GM23338 (cell line): ENCODE data around the gene DHX34. TPM values are rescaled to one million over a fixed set of nuclear protein-coding genes. Genes with fewer than 3 reads are reported as not detected.

Experiments
- ATAC-seq: fragments of 200-7000 bp; cut with Tn5 transposase; 3 replicates; pipeline ENCODE4 v1.9.1; 2020
- DNase-seq: peaks from one replicate; pipeline ENCODE4 v3.0.0-alpha.2; 2015; ENCODE audit warnings: low spot score
- H2AFZ ChIP-seq: fragments of 200-600 bp; sonication (generic); 2 replicates; pipeline ENCODE4 v1.8.0; 2016; ENCODE audit warnings: antibody characterized with exemption, mild to moderate bottlenecking, moderate library complexity
- H3F3A ChIP-seq: fragments of 200-600 bp; sonication (generic); replicated peaks from 2 replicates; pipeline ENCODE4 v1.8.0; 2017; ENCODE audit warnings: antibody characterized with exemption, mixed run types, low read depth
- H3K27ac ChIP-seq: fragments of 200-600 bp; sonication (generic); 2 replicates; pipeline ENCODE4 v1.6.1; 2016; ENCODE audit warnings: low read depth
- H3K27me3 ChIP-seq: fragments of 200-600 bp; sonication (generic); 2 replicates; pipeline ENCODE4 v1.8.0; 2016; ENCODE audit warnings: mild to moderate bottlenecking, mixed run types, moderate library complexity; ENCODE audit not compliant: insufficient read depth
- H3K36me3 ChIP-seq: fragments of 200-600 bp; sonication (generic); 2 replicates; pipeline ENCODE4 v1.8.0; 2016; ENCODE audit warnings: mild to moderate bottlenecking; ENCODE audit not compliant: insufficient read depth
- H3K4me1 ChIP-seq: fragments of 200-600 bp; sonication (generic); 2 replicates; pipeline ENCODE4 v1.8.0; 2016; ENCODE audit warnings: mild to moderate bottlenecking, moderate library complexity; ENCODE audit not compliant: insufficient read depth
- H3K4me2 ChIP-seq: fragments of 200-600 bp; sonication (generic); 2 replicates; pipeline ENCODE4 v1.7.1; 2017; ENCODE audit warnings: mixed run types
- H3K4me3 ChIP-seq: fragments of 200-600 bp; sonication (generic); 2 replicates; pipeline ENCODE4 v1.6.1; 2016; ENCODE audit warnings: mixed run types
- H3K79me2 ChIP-seq: fragments of 200-600 bp; sonication (generic); replicated peaks from 2 replicates; pipeline ENCODE4 v1.8.0; 2017; ENCODE audit warnings: mild to moderate bottlenecking; ENCODE audit not compliant: insufficient read depth
- H3K9me2 ChIP-seq: fragments of 200-600 bp; sonication (generic); 2 replicates; pipeline ENCODE4 v1.8.0; 2017; ENCODE audit not compliant: insufficient read depth
- H4K20me1 ChIP-seq: fragments of 200-600 bp; sonication (generic); replicated peaks from 2 replicates; pipeline ENCODE4 v1.8.0; 2017; ENCODE audit warnings: mild to moderate bottlenecking; ENCODE audit not compliant: insufficient read depth
- H3K27ac Mint-ChIP-seq: 2 replicates; pipeline ENCODE4 v1.8.0; 2020; ENCODE audit warnings: inconsistent platforms, mild to moderate bottlenecking, moderate library complexity, mixed read lengths
- H3K27me3 Mint-ChIP-seq: 3 replicates; pipeline ENCODE4 v1.8.0; 2022; ENCODE audit warnings: low read depth, mild to moderate bottlenecking, moderate library complexity, mixed read lengths, inconsistent platforms; ENCODE audit not compliant: insufficient read depth, poor library complexity
- H3K36me3 Mint-ChIP-seq: 3 replicates; pipeline ENCODE4 v1.8.0; 2021; ENCODE audit warnings: low read depth, mild to moderate bottlenecking, inconsistent platforms, moderate library complexity, mixed read lengths
- H3K4me1 Mint-ChIP-seq: 3 replicates; pipeline ENCODE4 v1.8.0; 2020; ENCODE audit warnings: mild to moderate bottlenecking, inconsistent platforms, mixed read lengths
- H3K4me3 Mint-ChIP-seq: 3 replicates; pipeline ENCODE4 v1.8.0; 2021; ENCODE audit warnings: moderate library complexity, mild to moderate bottlenecking, inconsistent platforms, mixed read lengths
- H3K9me3 Mint-ChIP-seq: 3 replicates; pipeline ENCODE4 v1.8.0; 2020; ENCODE audit warnings: moderate library complexity, mild to moderate bottlenecking, inconsistent platforms, mixed read lengths
- CREB1 ChIP-seq: fragments of 250-450 bp; sonication (Bioruptor Pico); IDR thresholded peaks from 2 replicates; pipeline ENCODE4 v1.5.0; 2020; ENCODE audit warnings: low read depth, mild to moderate bottlenecking, moderate library complexity
- EZH2 ChIP-seq: fragments of 200-600 bp; sonication (generic); IDR thresholded peaks from one replicate; pipeline ENCODE4 v1.8.0; 2017; ENCODE audit warnings: antibody characterized with exemption, mild to moderate bottlenecking, low read depth; ENCODE audit not compliant: unreplicated experiment
- EZH2phosphoT487 ChIP-seq: fragments of 200-600 bp; sonication (generic); IDR thresholded peaks from one replicate; pipeline ENCODE4 v1.8.1; 2018; ENCODE audit warnings: antibody characterized with exemption; ENCODE audit not compliant: unreplicated experiment
- JUNB ChIP-seq: IDR thresholded peaks from one replicate; pipeline ENCODE4 v1.6.1; 2016; ENCODE audit warnings: antibody characterized with exemption; ENCODE audit not compliant: unreplicated experiment
- NANOG ChIP-seq: IDR thresholded peaks from 2 replicates; pipeline ENCODE4 v1.6.1; 2016; ENCODE audit warnings: antibody characterized with exemption, borderline replicate concordance
- POLR2AphosphoS5 ChIP-seq: IDR thresholded peaks from 2 replicates; pipeline ENCODE4 v1.6.1; 2016; ENCODE audit warnings: antibody characterized with exemption, low read depth
- STAT1 ChIP-seq: IDR thresholded peaks from one replicate; pipeline ENCODE4 v1.6.1; 2016; ENCODE audit warnings: antibody characterized with exemption; ENCODE audit not compliant: unreplicated experiment
- ZNF114 ChIP-seq: fragments of 250-450 bp; sonication (Bioruptor Pico); IDR thresholded peaks from 2 replicates; pipeline ENCODE4 v1.5.0; 2020; ENCODE audit warnings: mild to moderate bottlenecking, moderate library complexity
- ZNF331 ChIP-seq: fragments of 250-450 bp; sonication (Bioruptor Pico); IDR thresholded peaks from 2 replicates; pipeline ENCODE4 v1.5.0; 2020; ENCODE audit warnings: low read depth, mild to moderate bottlenecking, moderate library complexity
- polyA plus RNA-seq: library from polyadenylated mRNA; unstranded; fragments of >200 nt; fragmentation: Nextera tagmentation; extraction: Ambion mirVana; gene quantifications from 2 replicates; pipeline ENCODE4 v1.2.1, GENCODE V29; 2016
- total RNA-seq: library from RNA; depleted of rRNA; stranded (reverse); fragments of >200 nt; shearing (Covaris generic); gene quantifications from 2 replicates; pipeline ENCODE4 v1.2.3, GENCODE V29; 2014
- TF ChIP-seq, protein P1 (sequence below): fragments of 250-450 bp; sonication (Bioruptor Pico); IDR thresholded peaks from 2 replicates; pipeline ENCODE4 v1.5.0; 2020; ENCODE audit warnings: mild to moderate bottlenecking, moderate library complexity
- TF ChIP-seq, protein P2 (sequence below), 2 experiments: fragments of 200-600 bp in 1 of 2; sonication (generic) in 1 of 2; conservative IDR thresholded peaks; 2 replicates each; pipeline versions ENCODE4 v1.5.1 to v1.6.1; 2016 to 2017; ENCODE audit warnings: antibody characterized with exemption in 2 of 2, low read depth in 2 of 2, mild to moderate bottlenecking in 2 of 2, moderate library complexity in 1 of 2
- TF ChIP-seq, protein P3 (sequence below): IDR thresholded peaks from 2 replicates; pipeline ENCODE4 v1.6.1; 2016; ENCODE audit warnings: antibody characterized with exemption
- TF ChIP-seq, protein P4 (sequence below): IDR thresholded peaks from one replicate; pipeline ENCODE4 v1.6.1; 2018; ENCODE audit warnings: antibody characterized with exemption; ENCODE audit not compliant: unreplicated experiment

Gene DHX34
- total and polyA plus RNA-seq, 2 experiments from 2014 or later, result 16.3 to 50.1 TPM

DNA sequence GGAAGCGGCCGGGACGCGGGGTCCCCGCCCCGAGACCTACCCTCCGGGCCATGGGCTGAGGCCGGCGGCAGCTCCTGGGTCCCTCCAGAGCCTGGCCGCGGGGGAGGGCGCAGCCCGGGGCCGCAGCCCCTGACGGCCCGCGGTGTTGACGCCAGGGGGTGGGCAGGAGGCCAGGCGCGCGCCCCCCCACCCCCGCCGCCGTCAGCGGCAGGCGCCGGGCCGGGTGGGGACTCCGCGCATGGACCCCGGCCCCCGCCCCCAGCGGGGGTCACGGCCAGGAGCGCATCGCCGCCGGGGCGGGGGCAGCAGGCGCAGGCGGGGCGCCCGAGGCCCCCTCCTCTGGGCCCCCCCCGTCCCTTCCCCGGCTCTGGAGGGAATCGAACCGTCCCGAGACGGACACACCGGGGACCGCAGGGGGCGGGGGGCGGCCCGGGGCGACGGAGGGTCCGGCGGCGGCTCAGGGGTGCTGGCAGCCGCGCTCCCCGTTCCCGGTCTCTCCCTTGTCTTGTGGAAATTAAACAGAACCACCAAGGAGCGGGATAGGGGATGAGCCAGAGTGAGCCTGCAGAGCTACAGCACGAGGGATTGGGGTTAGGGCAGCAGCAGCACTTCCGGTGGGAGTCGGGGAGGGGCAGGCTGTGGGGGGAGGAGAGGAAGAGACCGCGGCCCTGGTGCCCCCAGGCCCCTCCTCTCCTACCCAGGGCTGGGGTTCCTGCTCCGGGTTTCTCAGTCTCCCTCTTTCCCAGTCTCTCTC lies 70.1 kb downstream of the DHX34 start, which contains the start of gene MEIS3:
TSS of gene MEIS3 (minus strand) at position 498 of the 754 bp plus-strand sequence. CDS start at position 52, 446 bp downstream.
- H3K36me3 Mint-ChIP-seq, result peaks cover 8% of the 10 kb centered on the region
- H3K4me3 ChIP-seq, result peak within 1 kb of the TSS; percentile 91

More for the DNA sequence above, 70.1 kb downstream of the DHX34 start, which contains the start of gene MEIS3:
- H3K27ac Mint-ChIP-seq, result no peak within 1 kb of the TSS
- H3F3A ChIP-seq, result peaks cover 17% of the 10 kb centered on the region
- H3K4me3 Mint-ChIP-seq, result peak within 1 kb of the TSS; percentile 71
- H3K27ac ChIP-seq, result no peak within 1 kb of the TSS
- no peak for TF ChIP-seq EZH2phosphoT487
- TF ChIP-seq, protein P1, sequence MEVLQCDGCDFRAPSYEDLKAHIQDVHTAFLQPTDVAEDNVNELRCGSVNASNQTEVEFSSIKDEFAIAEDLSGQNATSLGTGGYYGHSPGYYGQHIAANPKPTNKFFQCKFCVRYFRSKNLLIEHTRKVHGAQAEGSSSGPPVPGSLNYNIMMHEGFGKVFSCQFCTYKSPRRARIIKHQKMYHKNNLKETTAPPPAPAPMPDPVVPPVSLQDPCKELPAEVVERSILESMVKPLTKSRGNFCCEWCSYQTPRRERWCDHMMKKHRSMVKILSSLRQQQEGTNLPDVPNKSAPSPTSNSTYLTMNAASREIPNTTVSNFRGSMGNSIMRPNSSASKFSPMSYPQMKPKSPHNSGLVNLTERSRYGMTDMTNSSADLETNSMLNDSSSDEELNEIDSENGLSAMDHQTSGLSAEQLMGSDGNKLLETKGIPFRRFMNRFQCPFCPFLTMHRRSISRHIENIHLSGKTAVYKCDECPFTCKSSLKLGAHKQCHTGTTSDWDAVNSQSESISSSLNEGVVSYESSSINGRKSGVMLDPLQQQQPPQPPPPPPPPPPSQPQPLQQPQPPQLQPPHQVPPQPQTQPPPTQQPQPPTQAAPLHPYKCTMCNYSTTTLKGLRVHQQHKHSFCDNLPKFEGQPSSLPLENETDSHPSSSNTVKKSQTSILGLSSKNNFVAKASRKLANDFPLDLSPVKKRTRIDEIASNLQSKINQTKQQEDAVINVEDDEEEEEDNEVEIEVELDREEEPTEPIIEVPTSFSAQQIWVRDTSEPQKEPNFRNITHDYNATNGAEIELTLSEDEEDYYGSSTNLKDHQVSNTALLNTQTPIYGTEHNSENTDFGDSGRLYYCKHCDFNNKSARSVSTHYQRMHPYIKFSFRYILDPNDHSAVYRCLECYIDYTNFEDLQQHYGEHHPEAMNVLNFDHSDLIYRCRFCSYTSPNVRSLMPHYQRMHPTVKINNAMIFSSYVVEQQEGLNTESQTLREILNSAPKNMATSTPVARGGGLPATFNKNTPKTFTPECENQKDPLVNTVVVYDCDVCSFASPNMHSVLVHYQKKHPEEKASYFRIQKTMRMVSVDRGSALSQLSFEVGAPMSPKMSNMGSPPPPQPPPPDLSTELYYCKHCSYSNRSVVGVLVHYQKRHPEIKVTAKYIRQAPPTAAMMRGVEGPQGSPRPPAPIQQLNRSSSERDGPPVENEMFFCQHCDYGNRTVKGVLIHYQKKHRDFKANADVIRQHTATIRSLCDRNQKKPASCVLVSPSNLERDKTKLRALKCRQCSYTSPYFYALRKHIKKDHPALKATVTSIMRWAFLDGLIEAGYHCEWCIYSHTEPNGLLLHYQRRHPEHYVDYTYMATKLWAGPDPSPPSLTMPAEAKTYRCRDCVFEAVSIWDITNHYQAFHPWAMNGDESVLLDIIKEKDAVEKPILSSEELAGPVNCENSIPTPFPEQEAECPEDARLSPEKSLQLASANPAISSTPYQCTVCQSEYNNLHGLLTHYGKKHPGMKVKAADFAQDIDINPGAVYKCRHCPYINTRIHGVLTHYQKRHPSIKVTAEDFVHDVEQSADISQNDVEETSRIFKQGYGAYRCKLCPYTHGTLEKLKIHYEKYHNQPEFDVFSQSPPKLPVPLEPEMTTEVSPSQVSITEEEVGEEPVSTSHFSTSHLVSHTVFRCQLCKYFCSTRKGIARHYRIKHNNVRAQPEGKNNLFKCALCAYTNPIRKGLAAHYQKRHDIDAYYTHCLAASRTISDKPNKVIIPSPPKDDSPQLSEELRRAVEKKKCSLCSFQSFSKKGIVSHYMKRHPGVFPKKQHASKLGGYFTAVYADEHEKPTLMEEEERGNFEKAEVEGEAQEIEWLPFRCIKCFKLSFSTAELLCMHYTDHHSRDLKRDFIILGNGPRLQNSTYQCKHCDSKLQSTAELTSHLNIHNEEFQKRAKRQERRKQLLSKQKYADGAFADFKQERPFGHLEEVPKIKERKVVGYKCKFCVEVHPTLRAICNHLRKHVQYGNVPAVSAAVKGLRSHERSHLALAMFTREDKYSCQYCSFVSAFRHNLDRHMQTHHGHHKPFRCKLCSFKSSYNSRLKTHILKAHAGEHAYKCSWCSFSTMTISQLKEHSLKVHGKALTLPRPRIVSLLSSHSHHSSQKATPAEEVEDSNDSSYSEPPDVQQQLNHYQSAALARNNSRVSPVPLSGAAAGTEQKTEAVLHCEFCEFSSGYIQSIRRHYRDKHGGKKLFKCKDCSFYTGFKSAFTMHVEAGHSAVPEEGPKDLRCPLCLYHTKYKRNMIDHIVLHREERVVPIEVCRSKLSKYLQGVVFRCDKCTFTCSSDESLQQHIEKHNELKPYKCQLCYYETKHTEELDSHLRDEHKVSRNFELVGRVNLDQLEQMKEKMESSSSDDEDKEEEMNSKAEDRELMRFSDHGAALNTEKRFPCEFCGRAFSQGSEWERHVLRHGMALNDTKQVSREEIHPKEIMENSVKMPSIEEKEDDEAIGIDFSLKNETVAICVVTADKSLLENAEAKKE (CRISPR knock-in tag), result no peak
- TF ChIP-seq CREB1 (CRISPR knock-in tag), result no peak
- no peak for TF ChIP-seq NANOG
- TF ChIP-seq ZNF331 (CRISPR knock-in tag), result no peak
- TF ChIP-seq JUNB, result no peak
- TF ChIP-seq, protein P2, sequence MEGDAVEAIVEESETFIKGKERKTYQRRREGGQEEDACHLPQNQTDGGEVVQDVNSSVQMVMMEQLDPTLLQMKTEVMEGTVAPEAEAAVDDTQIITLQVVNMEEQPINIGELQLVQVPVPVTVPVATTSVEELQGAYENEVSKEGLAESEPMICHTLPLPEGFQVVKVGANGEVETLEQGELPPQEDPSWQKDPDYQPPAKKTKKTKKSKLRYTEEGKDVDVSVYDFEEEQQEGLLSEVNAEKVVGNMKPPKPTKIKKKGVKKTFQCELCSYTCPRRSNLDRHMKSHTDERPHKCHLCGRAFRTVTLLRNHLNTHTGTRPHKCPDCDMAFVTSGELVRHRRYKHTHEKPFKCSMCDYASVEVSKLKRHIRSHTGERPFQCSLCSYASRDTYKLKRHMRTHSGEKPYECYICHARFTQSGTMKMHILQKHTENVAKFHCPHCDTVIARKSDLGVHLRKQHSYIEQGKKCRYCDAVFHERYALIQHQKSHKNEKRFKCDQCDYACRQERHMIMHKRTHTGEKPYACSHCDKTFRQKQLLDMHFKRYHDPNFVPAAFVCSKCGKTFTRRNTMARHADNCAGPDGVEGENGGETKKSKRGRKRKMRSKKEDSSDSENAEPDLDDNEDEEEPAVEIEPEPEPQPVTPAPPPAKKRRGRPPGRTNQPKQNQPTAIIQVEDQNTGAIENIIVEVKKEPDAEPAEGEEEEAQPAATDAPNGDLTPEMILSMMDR (conservative IDR thresholded peaks at IDR 0.05; ENCODE audit: low read depth in 2 of 2), result no peak
- TF ChIP-seq STAT1, result no peak
- no peak for TF ChIP-seq POLR2AphosphoS5
- TF ChIP-seq EZH2, result no peak
- TF ChIP-seq, protein P3, sequence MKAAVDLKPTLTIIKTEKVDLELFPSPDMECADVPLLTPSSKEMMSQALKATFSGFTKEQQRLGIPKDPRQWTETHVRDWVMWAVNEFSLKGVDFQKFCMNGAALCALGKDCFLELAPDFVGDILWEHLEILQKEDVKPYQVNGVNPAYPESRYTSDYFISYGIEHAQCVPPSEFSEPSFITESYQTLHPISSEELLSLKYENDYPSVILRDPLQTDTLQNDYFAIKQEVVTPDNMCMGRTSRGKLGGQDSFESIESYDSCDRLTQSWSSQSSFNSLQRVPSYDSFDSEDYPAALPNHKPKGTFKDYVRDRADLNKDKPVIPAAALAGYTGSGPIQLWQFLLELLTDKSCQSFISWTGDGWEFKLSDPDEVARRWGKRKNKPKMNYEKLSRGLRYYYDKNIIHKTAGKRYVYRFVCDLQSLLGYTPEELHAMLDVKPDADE, result no peak
- TF ChIP-seq ZNF114 (CRISPR knock-in tag), result no peak
- TF ChIP-seq, protein P4, sequence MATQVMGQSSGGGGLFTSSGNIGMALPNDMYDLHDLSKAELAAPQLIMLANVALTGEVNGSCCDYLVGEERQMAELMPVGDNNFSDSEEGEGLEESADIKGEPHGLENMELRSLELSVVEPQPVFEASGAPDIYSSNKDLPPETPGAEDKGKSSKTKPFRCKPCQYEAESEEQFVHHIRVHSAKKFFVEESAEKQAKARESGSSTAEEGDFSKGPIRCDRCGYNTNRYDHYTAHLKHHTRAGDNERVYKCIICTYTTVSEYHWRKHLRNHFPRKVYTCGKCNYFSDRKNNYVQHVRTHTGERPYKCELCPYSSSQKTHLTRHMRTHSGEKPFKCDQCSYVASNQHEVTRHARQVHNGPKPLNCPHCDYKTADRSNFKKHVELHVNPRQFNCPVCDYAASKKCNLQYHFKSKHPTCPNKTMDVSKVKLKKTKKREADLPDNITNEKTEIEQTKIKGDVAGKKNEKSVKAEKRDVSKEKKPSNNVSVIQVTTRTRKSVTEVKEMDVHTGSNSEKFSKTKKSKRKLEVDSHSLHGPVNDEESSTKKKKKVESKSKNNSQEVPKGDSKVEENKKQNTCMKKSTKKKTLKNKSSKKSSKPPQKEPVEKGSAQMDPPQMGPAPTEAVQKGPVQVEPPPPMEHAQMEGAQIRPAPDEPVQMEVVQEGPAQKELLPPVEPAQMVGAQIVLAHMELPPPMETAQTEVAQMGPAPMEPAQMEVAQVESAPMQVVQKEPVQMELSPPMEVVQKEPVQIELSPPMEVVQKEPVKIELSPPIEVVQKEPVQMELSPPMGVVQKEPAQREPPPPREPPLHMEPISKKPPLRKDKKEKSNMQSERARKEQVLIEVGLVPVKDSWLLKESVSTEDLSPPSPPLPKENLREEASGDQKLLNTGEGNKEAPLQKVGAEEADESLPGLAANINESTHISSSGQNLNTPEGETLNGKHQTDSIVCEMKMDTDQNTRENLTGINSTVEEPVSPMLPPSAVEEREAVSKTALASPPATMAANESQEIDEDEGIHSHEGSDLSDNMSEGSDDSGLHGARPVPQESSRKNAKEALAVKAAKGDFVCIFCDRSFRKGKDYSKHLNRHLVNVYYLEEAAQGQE, result no peak
- no peaks in the 10 kb centered on the region for H3K9me2 ChIP-seq
- peak; percentile 43 for DNase-seq
- H3K4me1 Mint-ChIP-seq, result peaks cover 56% of the 10 kb centered on the region
- peak within 1 kb of the TSS; percentile 100 for H3K4me2 ChIP-seq
- peak; percentile 7 for ATAC-seq
- no peaks in the 10 kb centered on the region for H3K36me3 ChIP-seq
- peak within 1 kb of the TSS; percentile 80 for H2AFZ ChIP-seq
- H3K27me3 ChIP-seq, result peaks cover 83% of the 10 kb centered on the region
- no peaks in the 10 kb centered on the region for H4K20me1 ChIP-seq
- peaks cover 43% of the 10 kb centered on the region for H3K4me1 ChIP-seq
- H3K27me3 Mint-ChIP-seq, result peaks cover 77% of the 10 kb centered on the region
- peaks cover 5% of the 10 kb centered on the region for H3K9me3 Mint-ChIP-seq
- H3K79me2 ChIP-seq, result 0 out of 2 replicates have a peak, but pooled peaks cover 7% of the 10 kb centered on the region
